ENCODE measurements around the gene EDIL3. TPM values are rescaled to one million over a fixed set of nuclear protein-coding genes. Genes with fewer than 3 reads are reported as not detected.

The EDIL3 gene
- polyA plus RNA-seq, 1 donor (not counting 4 experiments of a cell fraction or from before 2014, with no cell fraction given): 0.34 TPM

DNA sequence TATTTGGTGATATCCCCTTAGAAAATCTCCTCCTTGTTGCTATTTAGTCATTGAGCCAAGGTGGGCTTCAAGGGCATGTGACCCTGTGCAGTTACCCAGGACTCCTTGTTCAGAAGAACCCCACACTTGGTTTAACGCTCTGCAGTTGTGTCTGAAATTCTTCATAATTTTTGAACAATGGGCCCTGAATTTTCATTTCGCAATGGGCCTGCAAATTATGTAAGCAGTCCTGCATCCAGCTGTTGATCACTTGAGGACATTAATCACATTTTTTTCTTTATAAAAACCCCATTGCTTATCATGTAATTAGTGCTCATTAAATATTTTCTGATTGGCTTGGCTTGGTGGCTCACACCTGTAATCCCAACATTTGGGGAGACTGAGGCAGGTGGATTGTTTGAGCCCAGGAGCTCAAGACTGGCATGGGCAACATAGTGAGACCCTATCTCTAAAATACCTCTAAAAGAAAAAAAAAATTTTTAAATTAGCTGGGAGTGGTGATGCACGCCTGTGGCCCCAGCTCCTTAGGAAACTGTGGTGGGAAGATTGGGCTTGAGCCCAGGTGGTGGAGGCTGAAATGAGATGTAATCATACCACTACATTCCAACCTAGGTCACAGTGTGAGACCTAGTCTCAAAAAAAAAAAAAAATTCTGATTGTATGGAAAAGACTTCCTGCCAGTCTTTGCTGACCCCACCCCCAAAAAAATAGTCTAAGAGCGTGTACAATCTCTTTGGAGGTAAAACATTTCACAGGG, 469.8 kb downstream of the EDIL3 start:
- dilution Hi-C loops (cut with MboI; ENCODE audit: extremely low pct_ligation_motif_present, low sequenced_read_pairs): no loop called here
- Histone ChIP-seq H3K27me3 (ENCODE audit: control insufficient read depth, extremely low read depth, insufficient read depth, low read length) (no peaks in the 10 kb centered on the region), H3K4me3 (ENCODE audit: control insufficient read depth in 2 of 3, extremely low read depth in 1 of 3, insufficient read depth in 2 of 3, low read depth in 1 of 3, low read length in 3 of 3) (no peak overlapping the region), H3K36me3 (ENCODE audit: control insufficient read depth in 2 of 2, extremely low read depth in 1 of 2, insufficient read depth in 2 of 2, low read length in 2 of 2) (no peaks in the 10 kb centered on the region), H2AFZ (ENCODE audit: control insufficient read depth, low read length) (no peak overlapping the region), H3K9me3 (ENCODE audit: control insufficient read depth, low read depth, low read length) (no peaks in the 10 kb centered on the region), H3K79me2 (ENCODE audit: control insufficient read depth, insufficient read depth, low read length) (no peaks in the 10 kb centered on the region), H3K4me1 (ENCODE audit: control insufficient read depth, extremely low read depth, insufficient read depth, low read length) (no peaks in the 10 kb centered on the region), H3K9ac (ENCODE audit: control insufficient read depth, extremely low read depth, insufficient read depth, low read length) (no peak overlapping the region), H3K27ac (ENCODE audit: control insufficient read depth, insufficient read depth, low read length) (no peak overlapping the region), H3K4me2 (ENCODE audit: control insufficient read depth, extremely low read depth, insufficient read depth, low read depth, low read length) (no peak overlapping the region), H3K9me1 (ENCODE audit: control insufficient read depth, extremely low read depth, insufficient read depth, low read length) (no peaks in the 10 kb centered on the region), H4K20me1 (ENCODE audit: control insufficient read depth, extremely low read depth, insufficient read depth, low read length) (no peaks in the 10 kb centered on the region)
- TF ChIP-seq EZH2 (IDR thresholded peaks at IDR 0.05; ENCODE audit: low read length) (no peak), CTCF (optimal IDR thresholded peaks at IDR 0.05 in 1 of 3, IDR thresholded peaks at IDR 0.05 in 1 of 3, conservative IDR thresholded peaks at IDR 0.05 in 1 of 3; ENCODE audit: extremely low read depth in 1 of 3, insufficient read depth in 2 of 3, low read length in 3 of 3) (no peak)
- DNase-seq (ENCODE audit: low read depth, low spot score): no peak
- no peak for FAIRE-seq

DNA sequence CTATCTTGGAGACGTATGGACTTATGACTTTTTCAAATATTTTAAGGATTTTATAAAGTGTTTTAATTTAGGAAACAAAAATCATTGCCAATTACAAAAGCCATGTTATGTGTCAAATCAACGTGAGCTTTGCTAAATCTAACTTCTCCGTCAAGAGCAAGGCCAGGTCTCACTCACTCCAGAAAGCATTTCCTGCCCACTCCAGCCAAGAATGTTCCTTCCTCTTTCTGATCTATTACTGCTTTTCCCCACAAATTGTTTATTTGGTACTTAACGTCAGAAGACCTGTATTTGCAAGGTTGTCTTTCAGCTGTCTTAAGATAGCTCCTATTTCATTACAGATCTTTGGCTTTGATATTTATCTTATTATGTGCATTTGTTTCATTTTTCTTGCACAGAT, 470.5 kb downstream of the EDIL3 start:
- no peak for FAIRE-seq
- no peak overlapping the region for H3K4me2 ChIP-seq (ENCODE audit: control insufficient read depth, extremely low read depth, insufficient read depth, low read depth, low read length)

More for the DNA sequence above, 470.5 kb downstream of the EDIL3 start:
- Histone ChIP-seq H3K4me1 (ENCODE audit: control insufficient read depth, extremely low read depth, insufficient read depth, low read length) (no peaks in the 10 kb centered on the region), H3K27me3 (ENCODE audit: control insufficient read depth, extremely low read depth, insufficient read depth, low read length) (no peaks in the 10 kb centered on the region), H3K4me3 (ENCODE audit: control insufficient read depth in 2 of 3, extremely low read depth in 1 of 3, insufficient read depth in 2 of 3, low read depth in 1 of 3, low read length in 3 of 3) (no peak overlapping the region), H4K20me1 (ENCODE audit: control insufficient read depth, extremely low read depth, insufficient read depth, low read length) (no peaks in the 10 kb centered on the region), H3K9ac (ENCODE audit: control insufficient read depth, extremely low read depth, insufficient read depth, low read length) (no peak overlapping the region), H3K9me3 (ENCODE audit: control insufficient read depth, low read depth, low read length) (no peaks in the 10 kb centered on the region), H3K27ac (ENCODE audit: control insufficient read depth, insufficient read depth, low read length) (no peak overlapping the region), H3K79me2 (ENCODE audit: control insufficient read depth, insufficient read depth, low read length) (no peaks in the 10 kb centered on the region), H2AFZ (ENCODE audit: control insufficient read depth, low read length) (no peak overlapping the region), H3K9me1 (ENCODE audit: control insufficient read depth, extremely low read depth, insufficient read depth, low read length) (no peaks in the 10 kb centered on the region), H3K36me3 (ENCODE audit: control insufficient read depth in 2 of 2, extremely low read depth in 1 of 2, insufficient read depth in 2 of 2, low read length in 2 of 2) (no peaks in the 10 kb centered on the region)
- dilution Hi-C loops (cut with MboI; ENCODE audit: extremely low pct_ligation_motif_present, low sequenced_read_pairs): no loop called here
- TF ChIP-seq EZH2 (IDR thresholded peaks at IDR 0.05; ENCODE audit: low read length): no peak
- no peak for TF ChIP-seq CTCF (optimal IDR thresholded peaks at IDR 0.05 in 1 of 3, IDR thresholded peaks at IDR 0.05 in 1 of 3, conservative IDR thresholded peaks at IDR 0.05 in 1 of 3; ENCODE audit: extremely low read depth in 1 of 3, insufficient read depth in 2 of 3, low read length in 3 of 3)
- no peak for DNase-seq (ENCODE audit: low read depth, low spot score)

All from keratinocyte (primary cell).